Pancreas (tissue), 10 donors: Measurements from ENCODE around the gene PTRH2. TPM values are rescaled to one million over a fixed set of nuclear protein-coding genes. Genes with fewer than 3 reads are reported as not detected.

Source experiments
- ATAC-seq, 4 donors: fragments of 200-7000 bp; cut with Tn5 transposase; one replicate each; pipeline versions ENCODE4 v1.8.0 to v1.9.1; 2020; ENCODE audit warnings: mild to moderate bottlenecking in 4 of 4, moderate library complexity in 4 of 4
- DNase-seq, 6 donors: peaks; one replicate each; pipeline ENCODE4 v3.0.0-alpha.2; 2020
- FAIRE-seq: peaks from 2 replicates; lab custom pipeline; 2012; peaks lifted over from hg19 to GRCh38; lab: Jason Lieb, UNC
- H3K27ac ChIP-seq, 4 donors: fragments of 200-600 bp; sonication (generic); 1 replicate in 3 of 4; 2 replicates in 1 of 4; pipeline versions ENCODE4 v1.5.0 to v1.8.0; 2020
- H3K27me3 ChIP-seq, 4 donors: fragments of 200-600 bp; one replicate each; pipeline ENCODE4 v1.8.0; 2021
- H3K36me3 ChIP-seq, 3 donors: fragments of 200-600 bp; sonication (generic) in 1 of 3; one replicate each; pipeline versions ENCODE4 v1.5.0 to v1.8.0; 2020 to 2021
- H3K4me1 ChIP-seq, 3 donors: fragments of 200-600 bp; one replicate each; pipeline ENCODE4 v1.8.0; 2021
- H3K4me3 ChIP-seq, 4 donors: fragments of 200-600 bp; sonication (generic) in 2 of 4; one replicate each; pipeline versions ENCODE4 v1.5.0 to v1.8.0; 2020 to 2021
- H3K9me3 ChIP-seq, 4 donors: fragments of 200-600 bp; one replicate each; pipeline ENCODE4 v1.8.0; 2021
- intact Hi-C, 3 donors: fragments of 100-400 bp; cut with DNase I; formaldehyde crosslinking; loops; one replicate each; pipeline versions ENCODE4 v1.11.1 to v1.14.2; 2022
- polyA plus RNA-seq, 2 donors: library from polyadenylated mRNA; stranded (reverse); fragments of 200-250 nt; gene quantifications; one replicate each; pipeline ENCODE4 v1.2.3, GENCODE V29; 2013
- total RNA-seq, 6 donors: library from RNA; stranded (reverse); fragmentation: NEBNext Ultra II Directional in 4 of 6; extraction: Animal tissue kit (Norgen Biotek cat#: 25700) in 4 of 6; gene quantifications; one replicate each; pipeline versions ENCODE4 v1.2.1 to v1.2.4, GENCODE V29; 2021 to 2023
- TF ChIP-seq, protein P1 (sequence below), 4 donors: fragments of 200-600 bp; sonication (generic) in 3 of 4; IDR thresholded peaks; one replicate each; pipeline versions ENCODE4 v1.5.0 to v1.8.0; 2021; ENCODE audit warnings: antibody characterized with exemption in 4 of 4
- donor health status: healthy with polysubstance abuse.
- donor health status: DM: no; HTN: no; CAD: no; lungs with moderate emphysema.
- donor health status: DM: no; HTN: no; CAD: no.
- donor health status: control.
- donor health status: control.
- donor health status: Bipolar disorder and iron deficiency.
- donor health status: DM: yes; HTN: yes; CAD: no.
- donor health status: DM: no; HTN: no; CAD: no.
- donor health status: DM: no; HTN: no; CAD: no.
- donor health status: DM: yes; HTN: yes; CAD: no.

The PTRH2 gene
- total and polyA plus RNA-seq, 8 donors, result 5.5 to 23.8 (median 9.5) TPM

DNA sequence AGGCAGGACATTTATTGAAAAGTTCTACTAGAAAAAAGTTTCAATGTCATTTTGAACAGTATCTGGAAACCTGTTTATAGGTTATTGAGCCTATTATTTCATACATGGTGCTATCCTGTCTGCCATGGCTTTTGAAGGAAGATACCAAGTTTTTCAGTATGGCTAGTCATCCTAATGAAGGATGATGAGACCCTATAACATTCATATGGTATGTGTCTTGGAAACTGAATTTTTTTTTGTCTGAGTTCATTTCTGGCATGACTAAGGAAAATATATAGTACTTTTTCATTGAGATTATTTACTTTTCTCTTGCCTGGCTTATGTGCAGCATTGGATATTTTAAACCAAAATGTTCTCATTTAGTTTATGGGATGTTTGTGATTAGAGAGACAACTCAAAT lies 57.3 kb downstream of the PTRH2 start:
- Histone ChIP-seq H3K27ac (no peak overlapping the region), H3K4me3 (no peak overlapping the region), H3K9me3 (no peaks in the 10 kb centered on the region), H3K36me3 (peaks cover 0 to 48% (median 19%) of the 10 kb centered on the region in 3 donors), H3K27me3 (no peaks in the 10 kb centered on the region), H3K4me1 (no peaks in the 10 kb centered on the region)
- no peak for DNase-seq
- TF ChIP-seq, protein P1, sequence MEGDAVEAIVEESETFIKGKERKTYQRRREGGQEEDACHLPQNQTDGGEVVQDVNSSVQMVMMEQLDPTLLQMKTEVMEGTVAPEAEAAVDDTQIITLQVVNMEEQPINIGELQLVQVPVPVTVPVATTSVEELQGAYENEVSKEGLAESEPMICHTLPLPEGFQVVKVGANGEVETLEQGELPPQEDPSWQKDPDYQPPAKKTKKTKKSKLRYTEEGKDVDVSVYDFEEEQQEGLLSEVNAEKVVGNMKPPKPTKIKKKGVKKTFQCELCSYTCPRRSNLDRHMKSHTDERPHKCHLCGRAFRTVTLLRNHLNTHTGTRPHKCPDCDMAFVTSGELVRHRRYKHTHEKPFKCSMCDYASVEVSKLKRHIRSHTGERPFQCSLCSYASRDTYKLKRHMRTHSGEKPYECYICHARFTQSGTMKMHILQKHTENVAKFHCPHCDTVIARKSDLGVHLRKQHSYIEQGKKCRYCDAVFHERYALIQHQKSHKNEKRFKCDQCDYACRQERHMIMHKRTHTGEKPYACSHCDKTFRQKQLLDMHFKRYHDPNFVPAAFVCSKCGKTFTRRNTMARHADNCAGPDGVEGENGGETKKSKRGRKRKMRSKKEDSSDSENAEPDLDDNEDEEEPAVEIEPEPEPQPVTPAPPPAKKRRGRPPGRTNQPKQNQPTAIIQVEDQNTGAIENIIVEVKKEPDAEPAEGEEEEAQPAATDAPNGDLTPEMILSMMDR (IDR thresholded peaks at IDR 0.05), result no peak
- ATAC-seq, result no peak
- FAIRE-seq, result no peak
- intact Hi-C loops, result no loop called here

Other genes starting within 250 kb of the PTRH2 start
- gene DHX40, start 141.8 kb downstream of the PTRH2 start, total RNA-seq, result 10 to 100 TPM; 11.7 to 21.2 (median 15.7) TPM
- 10 to 100 TPM in 1 of 2 donors, 1 to 10 TPM in 1; 6.6 to 16.7 TPM for gene DHX40, start 141.8 kb downstream of the PTRH2 start, polyA plus RNA-seq
- 100 to 1,000 TPM in 2 of 6 donors, 10 to 100 TPM in 4; 44.7 to 118 (median 75.7) TPM for gene CLTC, start 87.5 kb downstream of the PTRH2 start, total RNA-seq
- gene CLTC, start 87.5 kb downstream of the PTRH2 start, polyA plus RNA-seq, result 10 to 100 TPM; 25.7 to 54.1 TPM
- gene VMP1, start 224 bp upstream of the PTRH2 start, total RNA-seq, result 100 to 1,000 TPM in 2 of 6 donors, 10 to 100 TPM in 4; 55.5 to 177 (median 92.5) TPM
- 10 to 100 TPM; 70.4 to 92.6 TPM for gene VMP1, start 224 bp upstream of the PTRH2 start, polyA plus RNA-seq
- 1 to 10 TPM; 3.4 to 8.5 (median 6.4) TPM for gene TUBD1, start 185.5 kb upstream of the PTRH2 start, total RNA-seq
- 1 to 10 TPM; 6.7 to 8.4 TPM for gene TUBD1, start 185.5 kb upstream of the PTRH2 start, polyA plus RNA-seq
- gene RPS6KB1, start 185.7 kb upstream of the PTRH2 start, total RNA-seq, result 10 to 100 TPM; 19.2 to 24.5 (median 21.3) TPM
- gene RPS6KB1, start 185.7 kb upstream of the PTRH2 start, polyA plus RNA-seq, result 10 to 100 TPM in 1 of 2 donors, 1 to 10 TPM in 1; 10.0 to 12.3 TPM